GM18517 (cell line): ENCODE results near the gene SLC29A3.
"Not testable (repeated sequence)": the region's sequence is repeated elsewhere in the genome, so short reads cannot be mapped to it uniquely, and the experiment has no call there.

ENCODE experiments used
- ATAC-seq: cut with Tn5 transposase; IDR thresholded peaks from one replicate; pipeline ENCODE4 v1.9.1; 2021; ENCODE audit warnings: mild to moderate bottlenecking, moderate library complexity; ENCODE audit not compliant: unreplicated experiment

The SLC29A3 gene

DNA sequence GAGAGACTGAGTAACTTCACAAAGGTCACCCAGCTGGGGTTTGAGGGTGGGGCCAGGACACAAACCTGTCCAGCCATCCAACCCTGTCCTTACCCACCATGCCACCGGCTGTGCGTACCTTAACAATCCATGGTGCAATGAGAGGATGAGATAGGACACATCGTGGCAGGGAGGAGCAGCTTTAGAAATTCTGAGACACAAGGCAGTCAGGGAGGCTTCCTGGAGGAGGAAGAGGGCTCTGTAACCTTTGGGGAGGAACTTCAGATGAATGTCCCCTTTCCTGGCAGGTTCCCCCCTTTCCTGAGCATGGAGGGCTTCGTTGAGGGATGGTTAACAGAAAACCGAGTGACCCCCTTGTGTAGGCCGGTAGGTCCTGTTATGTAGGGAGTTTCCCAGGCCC, 35.6 kb upstream of the SLC29A3 start:
- no peak for ATAC-seq

DNA sequence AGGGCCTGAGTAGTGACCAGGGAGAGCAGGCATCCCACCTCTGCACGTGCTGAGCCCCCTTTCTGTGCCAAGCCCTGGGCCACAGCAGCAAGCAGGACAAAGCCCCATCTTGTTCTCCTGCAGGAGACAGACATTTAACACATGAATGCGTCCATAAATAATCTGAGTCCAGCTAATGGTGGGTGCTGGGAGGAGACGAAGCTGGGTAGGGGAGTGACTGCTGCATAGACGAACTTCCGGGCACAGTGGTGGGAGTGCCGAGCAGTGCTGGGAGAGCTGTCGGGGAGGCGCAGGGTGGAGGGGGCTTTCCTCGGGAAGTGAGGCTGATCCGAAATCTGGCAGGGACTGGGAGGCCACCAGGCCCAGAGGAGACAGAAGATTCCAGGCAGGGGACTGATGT, 35.2 kb upstream of the SLC29A3 start:
- ATAC-seq = no peak

DNA sequence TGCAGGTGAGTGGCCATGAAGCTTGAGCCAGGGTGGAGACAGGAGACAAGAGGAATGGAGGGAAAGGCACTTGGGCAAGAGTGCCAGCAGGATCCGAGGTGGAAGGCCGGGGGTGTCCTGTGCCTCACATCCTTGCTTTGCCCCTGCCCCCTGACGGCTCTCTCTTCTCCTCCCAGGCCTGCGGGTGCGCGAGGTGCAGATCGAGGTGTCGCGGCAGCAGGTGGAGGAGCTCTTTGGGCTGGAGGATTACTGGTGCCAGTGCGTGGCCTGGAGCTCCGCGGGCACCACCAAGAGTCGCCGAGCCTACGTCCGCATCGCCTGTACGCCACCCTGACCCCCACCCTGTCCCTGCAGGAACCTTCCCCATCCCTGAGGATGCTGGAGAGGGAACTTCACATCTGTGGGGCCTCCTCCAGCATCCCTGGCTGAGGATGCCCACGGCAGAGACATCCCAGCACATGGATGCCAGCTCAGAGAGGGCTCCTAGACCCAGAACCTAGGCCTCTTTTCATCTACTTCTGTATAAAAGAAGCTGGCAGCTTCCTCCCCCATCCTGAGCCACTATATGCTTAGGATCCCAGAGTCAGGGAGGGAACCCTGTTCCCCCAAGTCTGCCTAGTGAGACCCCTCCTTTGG, 34.4 kb upstream of the SLC29A3 start:
- ATAC-seq = no peak

DNA sequence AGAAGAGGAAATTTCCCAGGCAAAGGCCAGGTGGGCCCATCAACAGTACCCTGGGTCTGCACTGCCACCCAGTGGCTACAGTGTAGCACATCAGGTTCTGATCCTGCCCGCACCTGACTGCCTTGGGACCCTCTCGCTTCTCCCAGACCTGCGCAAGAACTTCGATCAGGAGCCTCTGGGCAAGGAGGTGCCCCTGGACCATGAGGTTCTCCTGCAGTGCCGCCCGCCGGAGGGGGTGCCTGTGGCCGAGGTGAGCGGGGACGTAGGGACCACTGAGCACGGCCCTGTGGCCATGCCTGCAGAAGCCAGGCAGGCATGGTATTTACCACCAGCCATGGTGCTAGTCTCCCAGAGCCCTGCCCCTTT, 33.9 kb upstream of the SLC29A3 start:
- ATAC-seq = no peak

DNA sequence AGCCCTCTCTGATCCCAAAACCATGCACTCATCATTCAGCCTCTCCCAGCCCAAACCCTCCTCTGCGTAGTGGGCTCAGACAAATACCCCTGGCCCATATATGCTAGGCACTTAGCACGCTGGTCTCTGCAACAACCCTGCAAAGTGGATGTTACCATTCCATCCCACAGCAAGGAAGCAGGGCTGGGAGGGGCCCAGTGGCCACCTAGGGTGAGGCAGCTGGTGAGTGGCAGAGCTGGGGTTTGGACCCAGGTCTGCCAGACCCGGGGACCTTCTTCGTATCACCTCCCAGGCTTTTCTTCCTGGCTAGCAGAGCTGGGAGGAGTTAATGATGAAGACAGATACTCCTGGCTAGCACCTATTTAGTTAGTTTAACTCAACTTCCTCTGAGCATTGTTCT, 33.1 kb upstream of the SLC29A3 start:
- no peak for ATAC-seq

DNA sequence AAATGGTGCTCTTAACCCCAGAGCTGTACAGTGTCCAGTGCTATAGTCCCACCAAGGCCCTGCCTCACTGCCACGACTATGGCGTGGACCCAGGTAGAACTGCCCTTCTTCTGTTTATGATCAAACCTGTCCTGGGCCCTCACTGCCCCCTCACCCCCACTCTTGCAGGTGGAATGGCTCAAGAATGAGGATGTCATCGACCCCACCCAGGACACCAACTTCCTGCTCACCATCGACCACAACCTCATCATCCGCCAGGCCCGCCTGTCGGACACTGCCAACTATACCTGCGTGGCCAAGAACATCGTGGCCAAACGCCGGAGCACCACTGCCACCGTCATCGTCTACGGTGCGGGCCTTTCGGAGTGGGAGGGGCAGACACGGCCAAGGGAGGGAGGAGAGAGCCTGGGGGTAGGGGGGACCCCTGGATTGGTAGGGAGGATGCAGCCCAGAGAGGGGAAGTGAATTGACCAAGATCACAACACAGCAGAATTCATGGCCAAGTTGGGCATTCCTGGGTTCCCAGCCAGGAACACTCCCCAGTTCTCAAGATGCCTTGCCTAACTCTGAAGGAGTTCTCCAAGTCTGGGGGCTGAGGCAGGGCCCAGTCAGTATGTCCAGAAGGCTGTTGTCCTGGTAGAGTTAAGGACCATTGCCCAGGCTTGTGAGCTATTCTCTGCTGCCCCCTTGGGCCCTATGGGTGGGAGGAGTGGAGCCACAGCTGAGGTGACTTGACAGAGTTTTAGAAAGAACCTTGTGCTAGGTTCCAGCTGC, 32.4 kb upstream of the SLC29A3 start:
- ATAC-seq = no peak

DNA sequence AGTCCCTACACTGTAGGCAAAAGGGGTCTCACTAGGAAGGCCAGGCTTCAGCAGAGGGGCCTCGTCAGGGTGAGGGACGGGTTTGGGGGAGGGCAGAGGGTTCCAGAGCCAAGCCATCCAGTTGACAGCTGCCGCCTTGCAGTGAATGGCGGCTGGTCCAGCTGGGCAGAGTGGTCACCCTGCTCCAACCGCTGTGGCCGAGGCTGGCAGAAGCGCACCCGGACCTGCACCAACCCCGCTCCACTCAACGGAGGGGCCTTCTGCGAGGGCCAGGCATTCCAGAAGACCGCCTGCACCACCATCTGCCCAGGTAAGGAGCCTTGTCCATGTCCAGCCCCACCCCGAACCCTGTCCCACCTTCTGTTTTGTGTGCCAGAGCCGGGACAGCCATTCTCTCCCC, 31.6 kb upstream of the SLC29A3 start:
- ATAC-seq = no peak

DNA sequence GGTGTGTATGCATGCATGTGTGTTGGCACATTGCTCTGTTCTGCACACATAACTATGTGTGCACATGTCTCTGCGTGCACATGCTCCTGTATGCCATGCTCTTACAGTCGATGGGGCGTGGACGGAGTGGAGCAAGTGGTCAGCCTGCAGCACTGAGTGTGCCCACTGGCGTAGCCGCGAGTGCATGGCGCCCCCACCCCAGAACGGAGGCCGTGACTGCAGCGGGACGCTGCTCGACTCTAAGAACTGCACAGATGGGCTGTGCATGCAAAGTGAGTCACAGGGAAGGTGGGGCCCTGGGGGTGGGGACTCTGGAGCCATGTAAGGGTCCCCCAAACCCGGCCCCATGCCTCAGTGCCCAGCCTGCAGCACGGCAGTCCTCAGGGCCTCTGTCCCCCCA, 30.6 kb upstream of the SLC29A3 start:
- ATAC-seq = no peak

DNA sequence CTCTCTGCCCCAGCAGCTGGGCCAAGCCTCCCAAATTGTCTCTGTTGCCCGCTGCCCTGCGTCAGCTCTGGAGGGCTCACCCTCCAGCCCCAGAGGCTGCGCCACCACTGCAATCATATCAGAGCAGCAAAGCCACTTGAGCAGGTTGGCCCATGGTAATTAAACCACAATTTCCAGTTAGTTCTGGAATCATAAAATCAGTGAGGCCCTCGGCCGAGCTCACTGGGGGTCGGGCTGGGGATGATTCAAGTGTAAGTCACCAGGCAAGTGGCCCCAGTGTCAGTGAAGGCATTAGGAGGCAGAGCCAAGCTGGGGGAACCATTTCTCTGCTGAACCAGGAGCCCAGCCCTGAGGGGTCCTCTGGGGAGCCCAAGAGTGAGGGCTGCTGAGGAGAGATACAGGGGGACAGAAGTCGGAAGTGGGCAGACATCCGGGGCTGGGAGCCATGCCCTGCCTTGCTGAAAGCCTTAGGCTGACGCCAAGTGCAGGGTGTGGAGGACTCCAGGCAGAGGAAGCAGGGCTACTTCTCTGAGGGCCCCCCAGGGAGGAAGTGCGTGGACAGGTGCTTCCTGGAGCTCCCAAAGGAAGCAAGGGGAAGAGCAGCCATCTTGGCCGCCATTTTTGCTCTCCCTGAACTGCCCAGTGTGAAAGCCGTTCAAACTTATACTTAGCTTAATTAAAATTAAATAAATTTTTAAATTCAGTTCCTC, 29.5 kb upstream of the SLC29A3 start:
- ATAC-seq = no peak

DNA sequence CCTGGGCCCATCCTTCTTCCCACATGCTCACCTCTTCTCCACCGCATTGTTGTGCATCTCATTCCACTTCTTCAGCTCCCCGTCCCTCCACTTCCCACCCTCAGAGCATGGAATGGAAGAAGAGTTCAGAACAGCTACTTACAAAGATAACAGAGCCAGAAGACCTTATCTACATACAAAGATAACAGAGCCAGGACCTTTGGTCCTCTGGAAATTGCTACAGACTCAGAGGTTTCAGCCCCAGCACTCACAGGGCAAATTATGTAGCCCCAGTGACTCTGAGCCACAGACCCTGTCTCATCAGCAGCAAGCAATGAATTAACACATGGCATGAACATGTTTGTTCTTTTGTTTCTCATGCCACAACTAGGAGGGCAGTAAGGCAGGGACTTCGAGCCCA, 28.7 kb upstream of the SLC29A3 start:
- ATAC-seq = no peak

DNA sequence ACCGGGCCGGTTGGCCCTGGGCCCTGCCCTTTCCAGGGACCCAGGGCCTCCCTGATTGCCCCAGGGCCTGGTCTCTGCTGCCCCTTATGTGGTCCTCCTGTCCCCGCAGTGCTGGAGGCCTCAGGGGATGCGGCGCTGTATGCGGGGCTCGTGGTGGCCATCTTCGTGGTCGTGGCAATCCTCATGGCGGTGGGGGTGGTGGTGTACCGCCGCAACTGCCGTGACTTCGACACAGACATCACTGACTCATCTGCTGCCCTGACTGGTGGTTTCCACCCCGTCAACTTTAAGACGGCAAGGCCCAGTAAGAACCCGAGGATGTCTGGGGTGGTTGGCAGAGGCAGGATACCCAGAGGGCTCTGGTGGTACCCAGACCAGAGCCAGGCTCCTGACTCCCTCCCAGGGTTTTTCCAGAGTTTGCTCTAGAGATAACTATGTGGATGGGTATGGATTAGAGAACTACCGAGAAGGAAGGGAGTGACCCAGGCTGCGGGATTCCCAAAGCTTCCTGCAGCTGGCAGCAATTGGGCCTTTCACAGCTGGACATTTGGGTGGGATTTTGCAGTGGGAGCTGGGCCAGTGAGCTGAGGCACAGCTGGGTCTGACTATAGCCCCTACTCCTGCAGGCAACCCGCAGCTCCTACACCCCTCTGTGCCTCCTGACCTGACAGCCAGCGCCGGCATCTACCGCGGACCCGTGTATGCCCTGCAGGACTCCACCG, 28.1 kb upstream of the SLC29A3 start:
- no peak for ATAC-seq

DNA sequence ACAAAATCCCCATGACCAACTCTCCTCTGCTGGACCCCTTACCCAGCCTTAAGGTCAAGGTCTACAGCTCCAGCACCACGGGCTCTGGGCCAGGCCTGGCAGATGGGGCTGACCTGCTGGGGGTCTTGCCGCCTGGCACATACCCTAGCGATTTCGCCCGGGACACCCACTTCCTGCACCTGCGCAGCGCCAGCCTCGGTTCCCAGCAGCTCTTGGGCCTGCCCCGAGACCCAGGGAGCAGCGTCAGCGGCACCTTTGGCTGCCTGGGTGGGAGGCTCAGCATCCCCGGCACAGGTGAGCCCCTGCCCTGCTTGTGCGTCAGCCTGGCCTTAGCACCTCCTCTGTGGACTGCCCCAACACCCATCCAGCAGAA, 27.5 kb upstream of the SLC29A3 start:
- no peak for ATAC-seq

DNA sequence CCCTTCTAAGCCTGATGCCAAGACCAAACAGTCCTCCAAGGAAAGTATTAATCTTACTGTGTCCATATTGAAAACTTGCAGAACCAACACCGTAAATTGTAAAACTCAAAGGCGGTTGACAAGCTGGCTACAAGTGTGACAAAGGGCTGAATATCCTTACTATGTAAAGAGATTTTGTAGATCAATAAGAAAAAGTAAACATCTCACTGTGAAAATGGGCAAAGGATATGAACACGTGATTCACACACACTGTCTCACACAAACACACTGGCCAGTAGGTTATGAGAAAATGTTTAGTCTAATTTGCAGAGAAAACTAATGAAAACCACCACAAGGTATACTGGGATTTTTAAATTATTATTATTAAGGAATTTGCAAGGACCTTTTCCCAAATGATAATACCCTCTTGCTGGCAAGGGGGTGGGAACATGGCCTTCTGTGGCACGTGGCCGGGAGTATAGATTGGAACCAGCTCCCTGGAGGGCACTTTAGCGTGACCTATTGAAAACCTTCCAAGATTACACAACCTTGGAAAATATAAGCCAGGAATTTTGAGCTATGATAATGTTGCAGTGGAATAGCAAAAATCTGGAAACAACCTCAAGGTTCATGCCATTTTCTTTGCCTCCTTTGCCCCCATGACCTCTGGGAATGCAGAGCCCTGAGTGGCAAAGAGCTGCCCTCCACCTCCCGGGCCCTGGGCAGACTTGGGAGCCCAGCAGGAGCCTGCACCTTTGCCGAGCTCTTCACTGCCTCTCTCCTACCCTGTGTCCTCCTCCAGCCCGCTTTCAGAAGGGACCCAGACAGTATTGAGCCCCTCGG, 26.2 kb upstream of the SLC29A3 start:
- ATAC-seq = no peak

DNA sequence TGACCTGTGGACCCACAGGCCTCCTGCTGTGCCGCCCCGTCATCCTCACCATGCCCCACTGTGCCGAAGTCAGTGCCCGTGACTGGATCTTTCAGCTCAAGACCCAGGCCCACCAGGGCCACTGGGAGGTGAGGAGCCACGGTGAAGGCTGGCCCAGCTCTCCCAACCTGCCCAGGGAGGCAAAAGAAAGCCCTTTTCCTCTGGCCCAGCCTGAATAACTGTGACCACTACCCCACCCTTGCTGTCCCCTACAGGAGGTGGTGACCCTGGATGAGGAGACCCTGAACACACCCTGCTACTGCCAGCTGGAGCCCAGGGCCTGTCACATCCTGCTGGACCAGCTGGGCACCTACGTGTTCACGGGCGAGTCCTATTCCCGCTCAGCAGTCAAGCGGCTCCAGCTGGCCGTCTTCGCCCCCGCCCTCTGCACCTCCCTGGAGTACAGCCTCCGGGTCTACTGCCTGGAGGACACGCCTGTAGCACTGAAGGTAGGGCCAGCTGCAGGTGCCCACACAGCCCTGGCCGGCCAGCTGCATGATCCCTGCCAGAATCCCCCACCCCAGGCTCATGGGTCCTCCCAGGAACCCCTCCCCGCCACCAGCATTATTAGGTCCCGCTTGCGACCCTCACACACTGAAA, 25.5 kb upstream of the SLC29A3 start:
- ATAC-seq = no peak

DNA sequence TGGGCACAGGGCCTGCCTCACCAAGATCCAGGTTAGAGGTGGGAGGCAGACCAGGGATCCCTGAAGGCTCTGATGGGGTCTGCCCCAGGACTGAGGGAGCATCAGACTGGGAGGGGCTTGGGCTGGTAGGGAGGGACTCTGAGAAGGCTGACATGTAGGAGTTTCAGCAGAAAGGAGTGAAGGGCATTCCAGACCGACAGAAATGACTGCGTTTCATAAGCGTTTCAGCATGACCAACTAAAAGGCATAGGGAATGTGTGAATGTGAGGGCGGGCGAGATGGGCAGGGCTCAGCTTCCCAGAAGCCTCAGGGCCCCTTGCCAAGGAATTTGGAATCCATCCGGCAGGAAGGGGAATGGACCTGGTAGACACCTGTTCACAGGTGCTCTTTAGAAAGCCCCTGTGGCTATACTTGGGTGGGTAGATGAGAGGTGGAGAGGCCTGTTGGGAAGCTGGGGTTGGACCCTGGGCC, 24.9 kb upstream of the SLC29A3 start:
- ATAC-seq = no peak

DNA sequence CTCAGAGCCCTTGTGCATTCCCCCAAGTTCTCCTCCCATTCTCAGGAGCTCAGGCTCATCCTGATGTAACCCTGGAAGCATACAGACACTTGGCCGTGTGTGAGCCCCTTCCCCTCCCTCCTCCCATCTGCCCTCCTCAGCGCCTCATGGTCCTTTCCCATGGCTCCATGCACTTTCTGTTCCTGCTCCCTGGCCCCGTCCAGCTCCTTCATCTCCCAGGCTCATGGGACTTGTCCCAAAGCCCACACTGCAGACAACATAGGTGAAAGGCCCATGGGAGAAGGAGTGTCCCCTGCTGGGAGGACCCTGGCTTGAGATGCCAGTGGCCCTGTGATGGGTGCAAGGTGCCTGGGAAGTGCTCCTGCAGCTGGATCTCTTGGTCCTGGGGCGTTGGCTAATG, 24.2 kb upstream of the SLC29A3 start:
- no peak for ATAC-seq

DNA sequence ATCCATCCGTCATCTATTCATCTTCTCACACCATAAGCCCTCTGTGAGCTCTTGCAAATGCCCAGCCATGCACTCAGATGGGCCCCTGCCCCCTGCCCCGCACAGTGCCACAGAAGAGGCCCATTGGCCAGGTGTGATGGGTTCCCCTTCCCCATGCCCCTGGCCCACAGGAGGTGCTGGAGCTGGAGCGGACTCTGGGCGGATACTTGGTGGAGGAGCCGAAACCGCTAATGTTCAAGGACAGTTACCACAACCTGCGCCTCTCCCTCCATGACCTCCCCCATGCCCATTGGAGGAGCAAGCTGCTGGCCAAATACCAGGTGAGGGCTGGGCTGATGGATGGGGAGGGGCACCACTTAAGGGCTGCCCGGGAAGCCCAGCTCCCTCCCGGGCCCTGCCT, 23.4 kb upstream of the SLC29A3 start:
- no peak for ATAC-seq

DNA sequence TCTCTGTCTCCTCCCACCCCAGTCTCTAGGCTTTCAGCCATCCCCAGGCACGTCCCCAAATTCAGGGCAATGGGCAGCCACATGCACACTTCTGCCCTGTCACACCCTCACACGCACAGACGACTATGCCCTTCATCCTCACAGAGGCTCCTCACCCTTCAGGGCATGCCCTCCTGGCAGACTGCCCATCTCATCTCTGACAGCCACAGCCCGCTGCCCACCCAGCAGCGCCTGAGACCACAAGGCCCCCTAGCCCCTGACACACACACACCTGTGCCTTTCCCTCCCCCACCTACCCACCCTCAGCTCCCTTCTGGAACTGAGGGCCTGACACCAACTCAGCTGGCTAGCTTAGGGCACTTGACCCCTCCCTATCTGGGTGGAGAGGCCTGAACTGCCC, 23.0 kb upstream of the SLC29A3 start:
- no peak for ATAC-seq

DNA sequence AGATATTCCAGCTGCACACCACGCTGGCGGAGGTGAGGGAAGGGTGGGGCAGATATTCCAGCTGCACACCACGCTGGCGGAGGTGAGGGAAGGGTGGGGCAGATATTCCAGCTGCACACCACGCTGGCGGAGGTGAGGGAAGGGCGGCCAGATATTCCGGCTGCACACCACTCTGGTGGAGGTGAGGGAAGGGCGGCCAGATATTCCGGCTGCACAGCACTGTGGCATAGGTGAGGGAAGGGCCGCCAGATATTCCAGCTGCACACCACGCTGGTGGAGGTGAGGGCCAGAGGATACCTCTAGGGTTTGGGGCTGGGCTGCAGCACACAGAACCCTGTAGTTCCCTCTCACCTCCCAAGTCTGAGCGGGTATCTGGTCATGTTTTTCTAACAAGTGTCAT, 22.2 kb upstream of the SLC29A3 start:
- not testable (repeated sequence) for ATAC-seq

DNA sequence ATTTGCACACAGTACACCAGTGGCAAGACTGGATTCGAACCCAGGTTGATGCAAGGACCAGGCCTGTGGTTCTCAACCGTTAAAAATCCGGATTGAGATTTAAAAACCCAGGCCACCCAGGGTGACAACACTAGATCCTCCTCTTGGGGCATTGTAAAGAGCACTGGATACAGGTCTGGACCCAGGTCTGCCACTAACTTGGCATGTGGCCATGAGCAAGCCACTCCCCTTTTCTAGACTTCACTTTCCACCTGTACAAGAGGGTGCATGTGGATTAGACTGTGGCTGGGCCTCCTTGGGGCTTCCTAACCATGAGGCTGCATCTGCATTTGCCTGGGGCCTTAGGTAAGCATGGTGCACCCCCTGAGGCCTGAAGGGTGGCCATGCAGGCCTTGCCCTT, 21.7 kb upstream of the SLC29A3 start:
- no peak for ATAC-seq
